ENCODE results near the gene MFN1.

Gene MFN1

GRCh38 chr3:179430277-179430870, 82.9 kb downstream of the MFN1 start:
- DNase-seq (ENCODE audit: low spot score): no peak

- no peak for DNase-seq (ENCODE audit: low spot score)
Measured at GRCh38 chr3:179432021-179432420, 84.5 kb downstream of the MFN1 start.

GRCh38 chr3:179432451-179432850, 84.9 kb downstream of the MFN1 start:
- DNase-seq (ENCODE audit: low spot score): no peak

GRCh38 chr3:179436517-179436916, 89.0 kb downstream of the MFN1 start:
- no peak for DNase-seq (ENCODE audit: low spot score)

GRCh38 chr3:179438841-179439240, 91.3 kb downstream of the MFN1 start:
- no peak for DNase-seq (ENCODE audit: low spot score)

All from CD4-positive, alpha-beta T cell treated with Interleukin-2 at 100 ng/mL for 4 hours (primary cell).